ENCODE data around the gene CDRT4. TPM values are rescaled to one million over a fixed set of nuclear protein-coding genes. Genes with fewer than 3 reads are reported as not detected.

CDRT4 gene
- polyA plus RNA-seq, 1 of the 3 experiments (the other 2 are of a cell fraction), result 4.6 TPM

GRCh38 chr17:15438491-15439105 is 28.8 kb downstream of the CDRT4 start:
- no peaks in the 10 kb centered on the region for H3K9me2 ChIP-seq
- peaks cover 0 to 6% of the 10 kb centered on the region in 2 experiments for H3K36me3 ChIP-seq (replicated peaks in 1 of 2; ENCODE audit: control insufficient read depth in 1 of 2, insufficient read depth in 2 of 2, low read length in 1 of 2)
- H3K9me3 ChIP-seq, result no peaks in the 10 kb centered on the region
- no peak for TF ChIP-seq RAD21 (IDR thresholded peaks at IDR 0.05; ENCODE audit: low read length)
- TF ChIP-seq EZH2phosphoT487 (IDR thresholded peaks at IDR 0.05; ENCODE audit: borderline replicate concordance, low read depth), result no peak
- no peak for TF ChIP-seq FOXJ3 (CRISPR knock-in tag; IDR thresholded peaks at IDR 0.05)
- TF ChIP-seq USF1 (IDR thresholded peaks at IDR 0.05; ENCODE audit: borderline replicate concordance, low read depth), result no peak
- TF ChIP-seq RXRA (IDR thresholded peaks at IDR 0.05; ENCODE audit: borderline replicate concordance, low read depth), result no peak
- TF ChIP-seq, protein P1, sequence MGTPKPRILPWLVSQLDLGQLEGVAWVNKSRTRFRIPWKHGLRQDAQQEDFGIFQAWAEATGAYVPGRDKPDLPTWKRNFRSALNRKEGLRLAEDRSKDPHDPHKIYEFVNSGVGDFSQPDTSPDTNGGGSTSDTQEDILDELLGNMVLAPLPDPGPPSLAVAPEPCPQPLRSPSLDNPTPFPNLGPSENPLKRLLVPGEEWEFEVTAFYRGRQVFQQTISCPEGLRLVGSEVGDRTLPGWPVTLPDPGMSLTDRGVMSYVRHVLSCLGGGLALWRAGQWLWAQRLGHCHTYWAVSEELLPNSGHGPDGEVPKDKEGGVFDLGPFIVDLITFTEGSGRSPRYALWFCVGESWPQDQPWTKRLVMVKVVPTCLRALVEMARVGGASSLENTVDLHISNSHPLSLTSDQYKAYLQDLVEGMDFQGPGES (IDR thresholded peaks at IDR 0.05; ENCODE audit: low read depth, low read length), result no peak
- TF ChIP-seq MEF2A (IDR thresholded peaks at IDR 0.05; ENCODE audit: borderline replicate concordance, low read depth), result no peak
- no peak for TF ChIP-seq FOSL2 (IDR thresholded peaks at IDR 0.05; ENCODE audit: borderline replicate concordance, low read depth)
- TF ChIP-seq CTCF (IDR thresholded peaks at IDR 0.05), result no peak
- TF ChIP-seq TAF1 (IDR thresholded peaks at IDR 0.05; ENCODE audit: borderline replicate concordance, low read depth, low read length), result no peak
- TF ChIP-seq JUND (IDR thresholded peaks at IDR 0.05), result no peak
- TF ChIP-seq YY1 (IDR thresholded peaks at IDR 0.05; ENCODE audit: low read depth), result no peak
- WGBS (ENCODE audit: low lambda C conversion rate), result 88% methylated on average over 6 of the region's 6 CpGs
- H3F3A ChIP-seq (replicated peaks; ENCODE audit: insufficient read depth), result no peaks in the 10 kb centered on the region
- no peak overlapping the region for H2AFZ ChIP-seq (ENCODE audit: low read depth)
- H3K4me2 ChIP-seq, result no peak overlapping the region
- no peaks in the 10 kb centered on the region for H3K79me2 ChIP-seq (ENCODE audit: insufficient read depth)
- H3K9ac ChIP-seq, result no peak overlapping the region
- no peaks in the 10 kb centered on the region for H3K27me3 ChIP-seq (ENCODE audit: insufficient read depth)
- no peak overlapping the region for H3K4me3 ChIP-seq (ENCODE audit: low read depth in 2 of 2, low read length in 1 of 2)
- POLR2A ChIA-PET, result no interaction called here
- no peak overlapping the region for H3K27ac ChIP-seq (ENCODE audit: low read depth in 2 of 2, low read length in 1 of 2)
- CTCF ChIA-PET, result interaction anchor here (1.0 to 1.3 kb wide), 2 partner anchors 11 to 19 kb away, joined by 3 to 4 read pairs; no protein-coding TSS in a partner anchor
- H4K20me1 ChIP-seq (ENCODE audit: insufficient read depth), result no peaks in the 10 kb centered on the region
- peaks cover 0 to 8% of the 10 kb centered on the region in 2 experiments; a peak in 1 of 4 replicates for H3K4me1 ChIP-seq (ENCODE audit: control insufficient read depth in 1 of 2, insufficient read depth in 2 of 2, low read depth in 1 of 2, low read length in 1 of 2)
- no peak for DNase-seq

- ChIA-PET CTCF (interaction anchor here (1.0 to 2.1 kb wide), 7 partner anchors 13 to 176 kb away, joined by 3 to 14 read pairs (median 4); no protein-coding TSS in a partner anchor), POLR2A (no interaction called here)
- H3K9ac ChIP-seq, result no peak overlapping the region
- no peak for TF ChIP-seq TCF12 (IDR thresholded peaks at IDR 0.05)
- TF ChIP-seq ELF1 (IDR thresholded peaks at IDR 0.05), result no peak
- no peak for TF ChIP-seq TAF1 (IDR thresholded peaks at IDR 0.05; ENCODE audit: borderline replicate concordance, low read depth, low read length)
- no peak for TF ChIP-seq EZH2phosphoT487 (IDR thresholded peaks at IDR 0.05; ENCODE audit: borderline replicate concordance, low read depth)
- no peak for TF ChIP-seq FOXM1 (IDR thresholded peaks at IDR 0.05; ENCODE audit: low read depth)
- peaks cover 0 to 8% of the 10 kb centered on the region in 2 experiments; a peak in 1 of 4 replicates for H3K4me1 ChIP-seq (ENCODE audit: control insufficient read depth in 1 of 2, insufficient read depth in 2 of 2, low read depth in 1 of 2, low read length in 1 of 2)
- DNase-seq, result no peak
- no peak overlapping the region for H2AFZ ChIP-seq (ENCODE audit: low read depth)
- no peaks in the 10 kb centered on the region for H3K27me3 ChIP-seq (ENCODE audit: insufficient read depth)
- no peaks in the 10 kb centered on the region for H3K9me2 ChIP-seq
- no peaks in the 10 kb centered on the region for H3K9me3 ChIP-seq
- H3K27ac ChIP-seq (ENCODE audit: low read depth in 2 of 2, low read length in 1 of 2), result no peak overlapping the region
- H3K36me3 ChIP-seq (replicated peaks in 1 of 2; ENCODE audit: control insufficient read depth in 1 of 2, insufficient read depth in 2 of 2, low read length in 1 of 2), result peaks cover 0 to 6% of the 10 kb centered on the region in 2 experiments
- H3K79me2 ChIP-seq (ENCODE audit: insufficient read depth), result no peaks in the 10 kb centered on the region
- no peak overlapping the region for H3K4me3 ChIP-seq (ENCODE audit: low read depth in 2 of 2, low read length in 1 of 2)
- no peaks in the 10 kb centered on the region for H3F3A ChIP-seq (replicated peaks; ENCODE audit: insufficient read depth)
- no peak overlapping the region for H3K4me2 ChIP-seq
- H4K20me1 ChIP-seq (ENCODE audit: insufficient read depth), result no peaks in the 10 kb centered on the region
Observed at GRCh38 chr17:15437303-15437635, 30.2 kb downstream of the CDRT4 start.

Measured in SK-N-SH (cell line).